Gastroesophageal sphincter (tissue), 4 donors: ENCODE data around the gene B3GNT2. TPM values are rescaled to one million over a fixed set of nuclear protein-coding genes. Genes with fewer than 3 reads are reported as not detected.
"Not testable (repeated sequence)": the region's sequence is repeated elsewhere in the genome, so short reads cannot be mapped to it uniquely, and the experiment has no call there.

Experiments used
- ATAC-seq: fragments of 150-250 bp; one replicate; pipeline ENCODE4 v1.9.1; 2016; ENCODE audit warnings: mild to moderate bottlenecking, moderate library complexity
- H3K27ac ChIP-seq, 4 donors: fragments of 200-600 bp; sonication (generic) in 3 of 4; 1 replicate in 3 of 4; 2 replicates in 1 of 4; pipeline ENCODE4 v1.5.1; 2016 to 2019
- H3K27me3 ChIP-seq: fragments of 200-600 bp; sonication (generic); one replicate; pipeline ENCODE4 v1.5.1; 2019
- H3K36me3 ChIP-seq, 2 donors: fragments of 200-600 bp; sonication (generic); one replicate each; pipeline ENCODE4 v1.5.1; 2019; ENCODE audit warnings: control low read depth in 1 of 2
- H3K4me1 ChIP-seq, 3 donors: fragments of 200-600 bp; sonication (generic); 1 replicate in 2 of 3; 2 replicates in 1 of 3; pipeline ENCODE4 v1.5.1; 2016 to 2019; ENCODE audit warnings: control low read depth in 2 of 3
- H3K4me3 ChIP-seq, 2 donors: fragments of 200-600 bp; sonication (generic); one replicate each; pipeline ENCODE4 v1.5.1; 2019; ENCODE audit warnings: mild to moderate bottlenecking in 1 of 2, moderate library complexity in 1 of 2
- H3K9me3 ChIP-seq, 3 donors: fragments of 200-600 bp; sonication (generic); one replicate each; pipeline ENCODE4 v1.5.1; 2017 to 2019; ENCODE audit warnings: control low read depth in 2 of 3
- CTCF ChIP-seq, 4 experiments: fragments of 200-600 bp in 2 of 4; fragments of 450-650 bp in 2 of 4; sonication (generic) in 1 of 4; IDR thresholded peaks; one replicate each; pipeline ENCODE4 v1.5.1; 2017 to 2019; ENCODE audit warnings: antibody characterized with exemption in 4 of 4, mild to moderate bottlenecking in 2 of 4, moderate library complexity in 2 of 4
- EP300 ChIP-seq: sonication (generic); formaldehyde crosslinking; IDR thresholded peaks from one replicate; pipeline ENCODE4 v1.6.1; 2017; ENCODE audit warnings: antibody characterized with exemption, mild to moderate bottlenecking
- POLR2A ChIP-seq, 2 donors: fragments of 450-650 bp; IDR thresholded peaks; one replicate each; pipeline ENCODE4 v1.6.1; 2017; ENCODE audit warnings: antibody characterized with exemption in 2 of 2, mild to moderate bottlenecking in 2 of 2, moderate library complexity in 1 of 2
- POLR2AphosphoS5 ChIP-seq: sonication (generic); formaldehyde crosslinking; IDR thresholded peaks from one replicate; pipeline ENCODE4 v1.6.1; 2017; ENCODE audit warnings: antibody characterized with exemption
- WGBS, 2 donors: methylation state at CpG; one replicate each; pipeline ENCODE4 v1.1.5; 2018; ENCODE audit warnings: low coverage in 1 of 2; 5-methylcytosine and 5-hydroxymethylcytosine counted together
- total RNA-seq, 4 donors: library from RNA; depleted of rRNA; stranded (reverse); fragments of >200 nt; gene quantifications; one replicate each; pipeline ENCODE4 v1.1.0, GENCODE V29; 2016

Gene B3GNT2
- 10 to 100 TPM; 10.5 to 24.7 (median 14.1) TPM for total RNA-seq

- H3K36me3 ChIP-seq, result no peaks in the 10 kb centered on the region
- H3K4me3 ChIP-seq, result peak within 1 kb of the TSS; percentile 71 to 99
- TF ChIP-seq CTCF (IDR thresholded peaks at IDR 0.05), result no peak
- TF ChIP-seq POLR2AphosphoS5, result peak; percentile 54
- peak; percentile 72 to 78 for TF ChIP-seq POLR2A (IDR thresholded peaks at IDR 0.05)
- TF ChIP-seq EP300, result no peak
- WGBS, 2 donors, result 0% methylated on average over 6 of the region's 70 CpGs; no CpG with 5 or more reads in 1 of the 2 donors
- no peaks in the 10 kb centered on the region for H3K27me3 ChIP-seq
- H3K4me1 ChIP-seq, result peaks cover 0 to 43% (median 8%) of the 10 kb centered on the region in 3 donors
- H3K9me3 ChIP-seq, result no peaks in the 10 kb centered on the region
- H3K27ac ChIP-seq, result peak within 1 kb of the TSS; percentile 60 to 95 (median 94)
- ATAC-seq, result peak; percentile 91
These were observed at the start of gene B3GNT2 for GRCh38 chr2:62195421-62196277. Gene B3GNT2 (plus strand): TSS chr2:62196115. CDS start chr2:62222221, 26,106 bp downstream.

- H3K27ac ChIP-seq, H3K9me3 ChIP-seq, H3K4me1 ChIP-seq, H3K4me3 ChIP-seq, H3K36me3 ChIP-seq, ATAC-seq, H3K27me3 ChIP-seq: not testable (repeated sequence)
- no CpG with 5 or more reads among the region's 7 CpGs for WGBS, 2 donors
These were observed 49.1 kb upstream of the B3GNT2 start for GRCh38 chr2:62146790-62147189.

- Histone ChIP-seq H3K4me1 (no peaks in the 10 kb centered on the region), H3K27ac (no peak overlapping the region), H3K9me3 (no peaks in the 10 kb centered on the region), H3K27me3 (no peaks in the 10 kb centered on the region), H3K36me3 (peaks cover 0 to 5% of the 10 kb centered on the region in 2 donors), H3K4me3 (no peak overlapping the region)
- ATAC-seq, result no peak
- no peak for TF ChIP-seq EP300
- no peak for TF ChIP-seq POLR2AphosphoS5
- no peak for TF ChIP-seq CTCF (IDR thresholded peaks at IDR 0.05)
- TF ChIP-seq POLR2A (IDR thresholded peaks at IDR 0.05), result no peak
- WGBS, 2 donors, result 78 to 95% methylated on average over 4 of the region's 4 CpGs
These were observed 48.2 kb upstream of the B3GNT2 start for GRCh38 chr2:62147610-62148301.

GRCh38 chr2:62149708-62150107 lies 46.2 kb upstream of the B3GNT2 start:
- TF ChIP-seq EP300 (no peak), POLR2AphosphoS5 (no peak), CTCF (IDR thresholded peaks at IDR 0.05) (no peak), POLR2A (IDR thresholded peaks at IDR 0.05) (no peak)
- peaks cover 0 to 5% of the 10 kb centered on the region in 2 donors for H3K36me3 ChIP-seq
- peak; percentile 28 for ATAC-seq
- no peak overlapping the region for H3K27ac ChIP-seq
- no peak overlapping the region for H3K4me3 ChIP-seq
- no peaks in the 10 kb centered on the region for H3K27me3 ChIP-seq
- no peaks in the 10 kb centered on the region for H3K4me1 ChIP-seq
- no peaks in the 10 kb centered on the region for H3K9me3 ChIP-seq

- 75 to 91% methylated on average over 4 to 6 of the region's 6 CpGs for WGBS, 2 donors
- peaks cover 0 to 5% of the 10 kb centered on the region in 2 donors for H3K36me3 ChIP-seq
- H3K27ac ChIP-seq, result no peak overlapping the region
- peaks cover 0 to 10% (median 0%) of the 10 kb centered on the region in 3 donors for H3K9me3 ChIP-seq
- TF ChIP-seq CTCF (IDR thresholded peaks at IDR 0.05) (no peak), EP300 (no peak), POLR2A (IDR thresholded peaks at IDR 0.05) (no peak), POLR2AphosphoS5 (no peak)
- H3K4me3 ChIP-seq, result no peak overlapping the region
- ATAC-seq, result no peak
- H3K27me3 ChIP-seq, result no peaks in the 10 kb centered on the region
- no peaks in the 10 kb centered on the region for H3K4me1 ChIP-seq
These were observed 45.2 kb upstream of the B3GNT2 start for GRCh38 chr2:62150597-62151305.
